GM15510 (cell line): Measurements from ENCODE around the gene SHMT2.

Experiments
- POLR2A ChIP-seq: IDR thresholded peaks from 3 replicates; pipeline ENCODE4 v1.6.1; 2011; ENCODE audit warnings: borderline replicate concordance; ENCODE audit not compliant: insufficient read length; ENCODE audit errors: extremely low read depth

Gene SHMT2

GRCh38 chr12:57225680-57226210, 3.8 kb upstream of the SHMT2 start:
- TF ChIP-seq POLR2A: no peak

GRCh38 chr12:57226588-57227314, 2.8 kb upstream of the SHMT2 start:
- no peak for TF ChIP-seq POLR2A

GRCh38 chr12:57227315-57228115, 2.0 kb upstream of the SHMT2 start:
- TF ChIP-seq POLR2A: no peak

- TF ChIP-seq POLR2A: no peak
Observed at GRCh38 chr12:57229046-57229633, 371 bp upstream of the SHMT2 start.

GRCh38 chr12:57230381-57231155, 1.1 kb downstream of the SHMT2 start:
- no peak for TF ChIP-seq POLR2A

- TF ChIP-seq POLR2A: no peak
Observed at GRCh38 chr12:57231276-57232021, 1.9 kb downstream of the SHMT2 start.

GRCh38 chr12:57232156-57232756, 2.7 kb downstream of the SHMT2 start:
- no peak for TF ChIP-seq POLR2A

- no peak for TF ChIP-seq POLR2A
Observed at GRCh38 chr12:57233357-57234232, 4.1 kb downstream of the SHMT2 start.

- TF ChIP-seq POLR2A: no peak
Observed at GRCh38 chr12:57234233-57234570, 4.7 kb downstream of the SHMT2 start.

GRCh38 chr12:57234571-57235016, 5.1 kb downstream of the SHMT2 start:
- TF ChIP-seq POLR2A: no peak

GRCh38 chr12:57235017-57235727, 5.7 kb downstream of the SHMT2 start:
- TF ChIP-seq POLR2A: no peak

- TF ChIP-seq POLR2A: no peak
Observed at GRCh38 chr12:57235728-57236131, 6.2 kb downstream of the SHMT2 start.

GRCh38 chr12:57236201-57236924, 6.9 kb downstream of the SHMT2 start:
- TF ChIP-seq POLR2A: no peak
